PC-3 (cell line): ENCODE data around the gene ZNF277.

ENCODE experiments used
- EZH2 ChIP-seq: fragments of 300-600 bp; sonication (generic); IDR thresholded peaks from one replicate; pipeline ENCODE4 v1.6.1; 2017; ENCODE audit warnings: antibody characterized with exemption, mild to moderate bottlenecking, low read length; ENCODE audit not compliant: unreplicated experiment
- EZH2phosphoT487 ChIP-seq: fragments of 300-600 bp; sonication (generic); IDR thresholded peaks from 2 replicates; pipeline ENCODE4 v1.6.1; 2018; ENCODE audit warnings: mild to moderate bottlenecking, antibody characterized with exemption, low read length, borderline replicate concordance
- TF ChIP-seq, protein P1 (sequence below): fragments of 300-600 bp; sonication (generic); conservative IDR thresholded peaks from 2 replicates; pipeline ENCODE4 v1.5.1; 2017; ENCODE audit warnings: antibody characterized with exemption, low read depth, mild to moderate bottlenecking, low read length

DNA sequence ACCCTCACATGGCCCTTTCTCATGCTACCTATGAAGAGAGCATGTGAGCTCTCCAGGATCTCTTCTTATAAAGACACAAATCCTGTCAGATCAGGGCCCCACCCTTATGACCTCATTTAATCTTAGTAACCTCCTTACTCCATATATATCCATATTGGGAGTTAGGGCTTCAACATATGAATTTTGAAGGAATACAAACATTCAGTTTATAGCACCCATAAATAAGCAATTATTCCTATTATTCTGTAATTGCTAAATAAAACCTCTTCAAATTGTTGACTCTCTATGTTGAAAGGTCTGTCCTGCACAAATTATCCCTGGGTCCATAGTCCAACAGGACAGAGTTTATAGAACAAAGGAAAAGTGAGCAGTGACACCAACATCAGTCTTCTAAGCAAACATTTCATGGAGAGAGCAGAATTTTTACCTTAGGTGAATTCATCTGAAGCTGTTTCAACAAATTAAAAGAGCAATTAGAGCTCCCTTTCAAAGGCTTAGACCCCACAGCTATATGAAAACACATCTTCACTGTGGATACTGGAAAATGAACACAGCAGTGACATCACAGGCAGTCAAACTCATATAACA is 12.5 kb upstream of the ZNF277 start:
- TF ChIP-seq, protein P1, sequence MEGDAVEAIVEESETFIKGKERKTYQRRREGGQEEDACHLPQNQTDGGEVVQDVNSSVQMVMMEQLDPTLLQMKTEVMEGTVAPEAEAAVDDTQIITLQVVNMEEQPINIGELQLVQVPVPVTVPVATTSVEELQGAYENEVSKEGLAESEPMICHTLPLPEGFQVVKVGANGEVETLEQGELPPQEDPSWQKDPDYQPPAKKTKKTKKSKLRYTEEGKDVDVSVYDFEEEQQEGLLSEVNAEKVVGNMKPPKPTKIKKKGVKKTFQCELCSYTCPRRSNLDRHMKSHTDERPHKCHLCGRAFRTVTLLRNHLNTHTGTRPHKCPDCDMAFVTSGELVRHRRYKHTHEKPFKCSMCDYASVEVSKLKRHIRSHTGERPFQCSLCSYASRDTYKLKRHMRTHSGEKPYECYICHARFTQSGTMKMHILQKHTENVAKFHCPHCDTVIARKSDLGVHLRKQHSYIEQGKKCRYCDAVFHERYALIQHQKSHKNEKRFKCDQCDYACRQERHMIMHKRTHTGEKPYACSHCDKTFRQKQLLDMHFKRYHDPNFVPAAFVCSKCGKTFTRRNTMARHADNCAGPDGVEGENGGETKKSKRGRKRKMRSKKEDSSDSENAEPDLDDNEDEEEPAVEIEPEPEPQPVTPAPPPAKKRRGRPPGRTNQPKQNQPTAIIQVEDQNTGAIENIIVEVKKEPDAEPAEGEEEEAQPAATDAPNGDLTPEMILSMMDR: no peak
- TF ChIP-seq EZH2phosphoT487: no peak
- TF ChIP-seq EZH2: no peak
